Measurements from ENCODE around the gene TBC1D3D.
"Not testable (repeated sequence)": the region's sequence is repeated elsewhere in the genome, so short reads cannot be mapped to it uniquely, and the experiment has no call there.

The TBC1D3D gene

DNA sequence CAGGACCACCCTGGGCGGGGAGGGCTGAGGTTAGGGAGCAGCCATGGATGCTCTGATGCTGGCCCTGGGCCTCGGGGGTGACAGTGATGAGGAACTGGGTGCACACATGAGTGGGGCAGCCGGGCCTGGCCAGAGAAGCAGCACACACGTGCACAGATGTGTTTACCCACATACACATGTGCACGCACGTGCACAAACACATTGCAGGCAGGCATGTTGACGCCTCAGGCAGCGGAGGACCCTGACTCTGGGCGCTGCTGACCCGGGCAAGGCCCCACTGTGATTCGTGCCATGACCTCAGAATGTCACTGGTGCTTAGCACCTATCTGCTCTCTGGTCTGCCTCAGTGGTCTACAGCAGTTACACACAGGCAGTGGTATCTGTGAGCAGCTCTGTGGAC, at the start of gene TBC1D3D:
TSS of gene TBC1D3D (plus strand) at position 301 of the 400 bp plus-strand sequence. CDS start 1,585 bp downstream, outside the sequence.
- DNase-seq: not testable (repeated sequence)

DNA sequence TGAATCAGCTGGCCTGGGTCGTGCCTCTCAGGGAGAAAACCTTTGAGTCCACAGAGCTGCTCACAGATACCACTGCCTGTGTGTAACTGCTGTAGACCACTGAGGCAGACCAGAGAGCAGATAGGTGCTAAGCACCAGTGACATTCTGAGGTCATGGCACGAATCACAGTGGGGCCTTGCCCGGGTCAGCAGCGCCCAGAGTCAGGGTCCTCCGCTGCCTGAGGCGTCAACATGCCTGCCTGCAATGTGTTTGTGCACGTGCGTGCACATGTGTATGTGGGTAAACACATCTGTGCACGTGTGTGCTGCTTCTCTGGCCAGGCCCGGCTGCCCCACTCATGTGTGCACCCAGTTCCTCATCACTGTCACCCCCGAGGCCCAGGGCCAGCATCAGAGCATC, 14.8 kb upstream of the TBC1D3D start, which contains the start of gene TBC1D3L:
TSS of gene TBC1D3L (minus strand) at position 101 of the 400 bp plus-strand sequence. CDS start 1,540 bp downstream, outside the sequence.
- DNase-seq: not testable (repeated sequence)

Measured in activated CD4-positive, alpha-beta T cell treated with anti-CD3 and anti-CD28 coated beads, Interleukin-10, Interleukin-2, amounts not matched to agents 100 ng/mL and 50 ng/mL, durations not matched to agents 16 hours and 8 hours (primary cell).